Loucy (cell line): Measurements from ENCODE around the gene PROK1.

Experiments
- H2AFZ ChIP-seq: fragments of 200-600 bp; sonication (generic); 2 replicates; pipeline ENCODE4 v1.6.0; 2016; ENCODE audit warnings: antibody characterized with exemption, mild to moderate bottlenecking, low read length, moderate library complexity
- H3F3A ChIP-seq: fragments of 200-600 bp; 2 replicates; pipeline ENCODE4 v1.6.0; 2016; ENCODE audit warnings: antibody characterized with exemption, low read depth, mild to moderate bottlenecking
- H3K27me3 ChIP-seq: fragments of 200-600 bp; sonication (generic); 2 replicates; pipeline ENCODE4 v1.6.1; 2014; ENCODE audit warnings: low read length, mild to moderate bottlenecking; ENCODE audit not compliant: insufficient read depth, poor library complexity, severe bottlenecking
- H3K36me3 ChIP-seq: fragments of 200-600 bp; sonication (generic); 2 replicates; pipeline ENCODE4 v1.6.1; 2016; ENCODE audit warnings: low read length; ENCODE audit not compliant: insufficient read depth
- H3K4me1 ChIP-seq: fragments of 200-600 bp; sonication (generic); 2 replicates; pipeline ENCODE4 v1.5.1; 2014; ENCODE audit warnings: low read length, mild to moderate bottlenecking; ENCODE audit not compliant: insufficient read depth, poor library complexity, severe bottlenecking
- H3K4me2 ChIP-seq: fragments of 200-600 bp; sonication (generic); 2 replicates; pipeline ENCODE4 v1.6.0; 2014; ENCODE audit warnings: antibody characterized with exemption, low read length, low read depth, mild to moderate bottlenecking; ENCODE audit not compliant: poor library complexity, severe bottlenecking
- H3K4me3 ChIP-seq: fragments of 200-600 bp; sonication (generic); 2 replicates; pipeline ENCODE4 v1.5.1; 2014; ENCODE audit warnings: low read length, mild to moderate bottlenecking, mixed read lengths; ENCODE audit not compliant: poor library complexity, severe bottlenecking
- H3K79me2 ChIP-seq: fragments of 200-600 bp; sonication (generic); 2 replicates; pipeline ENCODE4 v1.6.1; 2014; ENCODE audit warnings: low read length; ENCODE audit not compliant: insufficient read depth
- H3K9ac ChIP-seq: fragments of 200-600 bp; sonication (generic); 2 replicates; pipeline ENCODE4 v1.6.0; 2014; ENCODE audit warnings: mild to moderate bottlenecking, low read depth, low read length, moderate library complexity; ENCODE audit not compliant: poor library complexity, severe bottlenecking
- H3K9me2 ChIP-seq: fragments of 200-600 bp; sonication (generic); replicated peaks from 2 replicates; pipeline ENCODE4 v1.6.1; 2016; ENCODE audit warnings: low read depth, low read length, mixed read lengths
- H3K9me3 ChIP-seq: fragments of 200-600 bp; sonication (generic); 2 replicates; pipeline ENCODE4 v1.6.1; 2014; ENCODE audit warnings: mild to moderate bottlenecking, antibody characterized with exemption, low read length, low read depth; ENCODE audit not compliant: insufficient read depth
- H4K20me1 ChIP-seq: fragments of 200-600 bp; sonication (generic); 2 replicates; pipeline ENCODE4 v1.6.0; 2014; ENCODE audit warnings: antibody characterized with exemption, low read length, mild to moderate bottlenecking; ENCODE audit not compliant: insufficient read depth, poor library complexity, severe bottlenecking
- CTCF ChIP-seq: fragments of 200-600 bp; sonication (generic); conservative IDR thresholded peaks from 2 replicates; pipeline ENCODE4 v1.5.1; 2014; ENCODE audit warnings: mild to moderate bottlenecking, antibody characterized with exemption, low read length
- EZH2phosphoT487 ChIP-seq: fragments of 200-600 bp; IDR thresholded peaks from 2 replicates; pipeline ENCODE4 v1.6.1; 2018; ENCODE audit warnings: antibody characterized with exemption, mild to moderate bottlenecking, moderate library complexity, borderline replicate concordance

Gene PROK1

GRCh38 chr1:110443451-110443850 lies 7.5 kb upstream of the PROK1 start:
- no peak for TF ChIP-seq CTCF
- TF ChIP-seq EZH2phosphoT487 = no peak

GRCh38 chr1:110444561-110444960 lies 6.4 kb upstream of the PROK1 start:
- no peaks in the 10 kb centered on the region for H3K36me3 ChIP-seq
- H3K27me3 ChIP-seq = no peaks in the 10 kb centered on the region
- H3K4me3 ChIP-seq = no peak overlapping the region
- H4K20me1 ChIP-seq = no peaks in the 10 kb centered on the region
- no peaks in the 10 kb centered on the region for H3F3A ChIP-seq
- H3K9me2 ChIP-seq = no peaks in the 10 kb centered on the region
- H3K4me2 ChIP-seq = no peak overlapping the region
- no peaks in the 10 kb centered on the region for H3K4me1 ChIP-seq
- no peaks in the 10 kb centered on the region for H3K79me2 ChIP-seq
- H2AFZ ChIP-seq = no peak overlapping the region
- TF ChIP-seq CTCF = no peak
- no peak for TF ChIP-seq EZH2phosphoT487
- H3K9ac ChIP-seq = no peak overlapping the region
- H3K9me3 ChIP-seq = no peaks in the 10 kb centered on the region

More at GRCh38 chr1:110443451-110443850, 7.5 kb upstream of the PROK1 start:
- no peaks in the 10 kb centered on the region for H3K36me3 ChIP-seq
- no peaks in the 10 kb centered on the region for H3K79me2 ChIP-seq
- H2AFZ ChIP-seq = no peak overlapping the region
- no peak overlapping the region for H3K4me2 ChIP-seq
- H3K9me2 ChIP-seq = no peaks in the 10 kb centered on the region
- H3F3A ChIP-seq = no peaks in the 10 kb centered on the region
- H3K9me3 ChIP-seq = no peaks in the 10 kb centered on the region
- no peak overlapping the region for H3K4me3 ChIP-seq
- H3K4me1 ChIP-seq = no peaks in the 10 kb centered on the region
- H3K9ac ChIP-seq = no peak overlapping the region
- no peaks in the 10 kb centered on the region for H3K27me3 ChIP-seq
- no peaks in the 10 kb centered on the region for H4K20me1 ChIP-seq

GRCh38 chr1:110449661-110450651 lies 993 bp upstream of the PROK1 start:
- no peak overlapping the region for H2AFZ ChIP-seq
- no peaks in the 10 kb centered on the region for H3K9me2 ChIP-seq
- H3K27me3 ChIP-seq = no peaks in the 10 kb centered on the region
- TF ChIP-seq CTCF (no peak), EZH2phosphoT487 (no peak)
- H3K4me1 ChIP-seq = no peaks in the 10 kb centered on the region
- no peaks in the 10 kb centered on the region for H3K9me3 ChIP-seq
- no peaks in the 10 kb centered on the region for H3K36me3 ChIP-seq
- H3F3A ChIP-seq = no peaks in the 10 kb centered on the region
- no peak overlapping the region for H3K4me2 ChIP-seq
- no peak overlapping the region for H3K9ac ChIP-seq
- no peaks in the 10 kb centered on the region for H4K20me1 ChIP-seq
- no peaks in the 10 kb centered on the region for H3K79me2 ChIP-seq
- H3K4me3 ChIP-seq = no peak overlapping the region
